ENCODE results near the gene COL4A4.
A peak's percentile ranks its signal among the peaks of the same experiment; 100 is the strongest.
"Not testable (repeated sequence)": the region's sequence is repeated elsewhere in the genome, so short reads cannot be mapped to it uniquely, and the experiment has no call there.

COL4A4 gene

DNA sequence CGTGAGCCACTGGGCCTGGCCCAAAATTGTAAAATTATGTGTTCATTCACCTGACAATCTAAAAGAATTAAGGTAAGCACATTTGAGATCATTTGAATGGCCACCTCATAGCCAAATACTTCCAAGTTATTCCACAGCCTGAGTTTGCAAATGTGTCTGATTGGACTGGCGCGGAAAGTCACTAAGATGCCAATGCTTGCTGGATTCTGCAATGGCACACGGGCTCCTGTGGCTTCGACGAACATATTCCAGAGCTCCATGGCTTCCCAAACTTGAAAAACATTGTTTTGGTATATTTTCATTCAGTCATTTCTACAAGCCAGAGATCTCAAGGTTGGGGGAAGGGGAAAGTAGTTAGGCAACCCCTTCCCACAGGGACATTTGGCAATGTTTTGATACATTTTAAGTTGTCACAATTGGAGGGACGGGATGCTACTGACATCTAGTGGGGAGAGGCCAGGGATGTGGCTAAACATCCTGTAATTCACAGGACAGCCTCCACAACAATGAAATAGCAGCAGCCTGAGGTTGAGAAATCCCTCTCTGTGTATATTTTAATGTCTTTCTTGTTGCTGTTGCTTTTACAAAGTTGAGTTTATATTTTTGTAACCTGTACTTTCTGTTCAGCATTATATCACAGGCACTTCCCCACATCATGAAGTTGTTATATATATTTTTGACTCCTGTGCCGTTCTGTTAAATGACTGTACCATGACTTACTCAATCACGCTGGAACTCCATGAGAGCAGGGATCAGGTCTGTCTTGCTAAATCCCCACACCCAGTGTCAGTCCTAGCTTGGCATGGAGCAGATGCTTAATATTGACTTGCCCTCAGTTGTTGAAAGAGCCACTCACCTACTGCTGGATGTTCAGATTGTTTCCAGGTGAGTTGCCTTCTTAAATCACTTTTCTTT lies 56.9 kb downstream of the COL4A4 start:
- DNase-seq: peak; percentile 22

DNA sequence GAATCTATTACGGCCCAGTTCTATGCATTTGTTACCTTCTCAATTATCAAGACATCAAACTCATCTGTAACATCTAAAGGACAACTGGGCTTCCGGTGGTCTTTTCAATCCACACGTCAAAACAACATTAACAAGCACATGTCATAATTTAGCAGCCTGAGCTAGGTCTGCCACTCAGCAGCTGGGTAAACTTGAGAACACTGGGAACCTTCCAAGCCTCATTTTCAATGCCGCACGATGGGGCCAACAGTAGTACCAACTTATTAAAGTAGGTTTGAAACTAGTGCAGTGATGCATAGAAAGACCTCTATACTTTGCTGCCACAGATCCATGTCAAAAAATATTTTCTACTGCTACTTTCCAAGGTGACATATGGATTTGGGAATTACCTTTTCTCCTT lies 60.4 kb downstream of the COL4A4 start:
- no peak for DNase-seq

DNA sequence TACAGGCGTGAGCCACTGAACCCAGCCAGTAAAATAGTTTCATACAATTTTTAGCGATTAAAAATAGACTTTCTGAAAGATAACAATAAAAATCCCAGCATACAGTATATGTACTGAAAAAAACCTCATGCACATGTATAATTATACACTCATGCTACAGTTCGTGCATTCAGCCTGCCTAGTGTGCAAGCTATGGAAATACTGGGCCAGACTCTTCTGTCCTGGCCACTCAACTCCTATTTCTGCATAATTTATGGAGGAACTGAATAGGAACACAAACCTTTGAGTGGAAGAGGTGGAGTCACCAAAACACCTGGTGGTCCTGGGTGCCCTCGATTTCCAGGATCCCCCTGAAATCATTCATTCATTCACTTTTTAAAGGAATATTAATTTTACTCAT lies 64.7 kb downstream of the COL4A4 start:
- no peak for DNase-seq

DNA sequence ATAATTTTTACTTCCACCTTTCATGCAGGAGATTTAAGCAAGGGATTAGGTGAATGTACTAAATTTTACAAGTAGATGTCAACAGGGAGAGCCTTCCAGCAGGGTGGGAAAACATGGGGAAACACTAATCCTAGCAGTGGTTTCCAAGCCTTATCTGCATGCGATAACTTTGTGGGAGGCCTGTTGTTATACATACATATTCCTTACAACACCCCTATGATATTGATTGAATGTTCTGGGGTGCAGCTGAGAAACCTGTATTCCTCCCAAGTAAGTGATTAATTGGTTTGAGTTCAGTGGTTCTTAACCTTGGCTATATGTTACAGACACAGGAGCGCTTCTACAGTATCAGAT lies 65.9 kb downstream of the COL4A4 start:
- no peak for DNase-seq

DNA sequence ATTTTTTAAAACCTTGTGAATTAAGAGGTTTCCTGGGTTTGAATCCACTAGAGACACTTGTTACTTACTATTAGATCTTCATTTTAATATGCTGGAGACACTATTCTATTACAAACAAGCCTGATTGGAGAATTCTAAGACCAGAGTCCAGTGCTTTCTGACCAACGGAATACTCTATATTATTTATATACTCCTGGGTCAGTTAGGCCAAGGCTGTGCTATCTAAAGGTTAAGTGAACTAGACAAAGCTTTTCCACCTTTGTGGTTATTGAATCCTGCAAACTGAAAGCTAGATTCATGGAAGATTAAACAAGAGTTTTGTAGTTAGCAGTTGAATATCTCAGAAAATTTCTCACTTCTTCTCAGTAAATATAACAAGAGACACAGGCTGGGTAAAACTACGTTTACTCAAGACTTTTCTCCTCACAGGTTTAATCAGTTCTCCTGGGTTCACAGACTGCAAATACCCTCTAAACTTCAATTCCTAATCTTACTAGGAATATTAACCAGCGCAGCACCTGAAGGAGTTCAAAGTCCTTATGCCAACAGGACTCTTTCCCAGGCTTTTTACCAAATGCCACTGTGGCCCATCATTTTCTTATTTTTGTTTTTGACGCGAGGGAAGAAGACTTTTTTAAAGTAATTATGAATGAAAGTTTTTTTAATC lies 66.4 kb downstream of the COL4A4 start:
- no peak for DNase-seq

DNA sequence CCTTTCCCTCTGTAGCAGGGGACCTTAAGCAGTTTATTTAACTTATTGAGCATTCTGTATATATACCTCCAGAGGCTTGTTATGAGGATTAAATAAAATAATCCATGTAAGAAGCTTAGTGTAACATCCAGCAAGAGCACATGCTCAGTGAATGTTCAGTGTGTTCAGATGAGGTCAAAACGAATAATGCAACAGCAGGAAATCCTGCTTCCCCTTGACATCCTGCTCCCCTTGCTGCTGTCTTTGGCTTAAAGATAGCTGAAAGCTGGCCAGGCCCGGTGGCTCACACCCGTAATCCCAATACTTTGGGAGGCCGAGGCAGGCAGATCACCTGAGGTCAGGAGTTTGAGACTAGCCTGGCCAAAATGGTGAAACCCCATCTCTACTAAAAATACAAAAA lies 68.7 kb downstream of the COL4A4 start:
- DNase-seq: no peak

DNA sequence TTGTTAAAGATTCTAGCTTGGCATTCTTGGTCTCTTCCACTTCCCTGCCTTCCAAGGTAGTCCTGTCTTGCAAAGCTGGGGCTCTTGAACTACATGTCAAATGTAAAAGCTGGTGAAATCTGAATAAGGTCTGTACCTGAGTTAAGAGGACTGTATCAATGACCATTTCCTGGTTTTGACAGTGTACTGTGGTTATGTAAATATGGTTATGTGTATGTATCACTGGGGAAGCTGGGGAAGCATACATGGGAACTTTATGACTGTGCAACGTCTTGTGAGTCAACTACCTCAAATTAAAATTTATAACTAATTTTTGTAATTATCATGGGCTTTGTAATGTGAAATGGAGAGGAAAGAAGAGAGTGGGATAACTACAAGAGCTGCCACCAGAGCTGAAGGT lies 81.7 kb downstream of the COL4A4 start:
- DNase-seq: no peak

DNA sequence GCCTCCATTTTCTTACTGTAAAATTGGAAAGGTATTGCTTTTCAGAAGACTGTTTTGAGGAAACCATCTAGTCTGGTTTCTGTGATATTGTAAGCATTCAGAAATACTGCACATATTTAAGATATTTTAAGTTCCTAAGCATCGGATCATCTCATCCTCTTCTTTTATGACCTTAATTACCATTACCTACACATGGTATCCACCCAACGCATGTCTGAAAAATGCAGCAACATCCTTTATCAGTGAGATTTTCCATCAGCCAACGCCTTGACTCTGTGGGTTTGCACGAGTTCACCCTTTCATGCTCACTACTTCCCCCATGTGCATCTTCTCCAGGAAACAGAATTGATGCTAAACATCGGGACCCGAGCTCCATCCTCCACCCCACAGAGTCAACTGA lies 84.3 kb downstream of the COL4A4 start:
- DNase-seq: no peak

DNA sequence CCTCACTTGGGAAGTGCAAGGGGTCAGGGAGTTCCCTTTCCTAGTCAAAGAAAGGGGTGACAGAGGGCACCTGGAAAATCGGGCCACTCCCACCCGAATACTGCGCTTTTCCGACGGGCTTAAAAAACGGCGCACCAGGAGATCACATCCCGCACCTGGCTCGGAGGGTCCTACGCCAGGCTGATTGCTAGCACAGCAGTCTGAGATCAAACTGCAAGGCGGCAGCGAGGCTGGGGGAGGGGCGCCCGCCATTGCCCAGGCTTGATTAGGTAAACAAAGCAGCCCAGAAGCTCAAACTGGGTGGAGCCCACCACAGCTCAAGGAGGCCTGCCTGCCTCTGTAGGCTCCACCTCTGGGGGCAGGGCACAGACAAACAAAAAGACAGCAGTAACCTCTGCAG lies 98.9 kb downstream of the COL4A4 start:
- not testable (repeated sequence) for DNase-seq

DNA sequence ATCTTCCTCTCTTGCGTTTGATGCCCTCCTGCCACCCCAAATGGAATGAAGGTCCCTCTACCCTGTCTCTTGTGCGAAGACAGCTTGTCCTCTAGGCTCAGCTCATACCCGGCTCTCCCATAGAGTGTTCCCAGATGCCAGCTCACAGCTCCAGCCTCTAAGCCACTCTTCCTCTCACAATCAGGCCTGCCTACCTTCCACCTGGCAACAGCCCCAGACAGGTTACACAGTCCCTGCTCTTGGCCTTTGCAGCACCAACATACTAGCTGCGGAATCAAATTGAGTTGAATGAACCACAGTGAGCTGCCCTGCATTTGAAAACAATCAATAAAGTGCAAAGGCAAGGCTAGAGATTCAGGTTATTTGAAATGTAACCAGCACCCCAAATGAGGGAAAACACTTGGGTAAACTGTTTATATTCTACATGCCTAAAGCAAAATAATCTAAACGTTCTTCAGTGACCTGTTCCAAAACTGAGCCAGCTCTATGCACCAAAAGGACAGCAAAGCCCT lies 105.1 kb downstream of the COL4A4 start:
- DNase-seq: no peak

DNA sequence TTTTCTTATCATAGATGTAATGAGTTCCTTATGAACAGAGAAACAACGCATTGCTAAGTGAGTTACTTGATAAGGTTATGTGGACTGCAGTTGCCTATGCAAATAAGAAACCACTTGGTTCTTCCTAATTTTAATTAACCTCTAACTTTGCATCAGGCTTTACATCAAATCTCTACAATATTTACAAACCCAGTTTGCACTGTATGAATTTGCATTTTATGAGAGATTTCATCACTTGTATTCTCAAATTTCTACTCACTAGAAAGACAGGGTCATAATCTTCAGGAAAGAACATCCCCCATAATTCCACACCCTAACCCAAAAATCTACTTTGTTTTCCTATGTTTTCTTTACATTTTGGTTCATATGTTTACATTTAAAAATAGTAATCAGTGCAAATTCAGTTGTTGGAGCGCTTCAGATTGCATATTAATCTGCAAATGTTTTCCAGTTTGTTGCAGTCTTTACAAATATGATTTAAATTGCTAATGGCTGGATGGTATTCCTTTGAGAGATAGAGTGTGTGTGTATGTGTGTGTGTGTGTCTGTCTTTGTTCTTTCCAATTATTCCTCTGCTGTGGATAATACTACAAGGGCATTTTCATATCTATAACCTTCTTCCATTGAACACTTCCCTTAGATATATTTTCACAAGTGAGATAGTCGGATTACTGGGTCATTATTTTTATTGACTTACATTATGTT lies 106.1 kb downstream of the COL4A4 start:
- no peak for DNase-seq

DNA sequence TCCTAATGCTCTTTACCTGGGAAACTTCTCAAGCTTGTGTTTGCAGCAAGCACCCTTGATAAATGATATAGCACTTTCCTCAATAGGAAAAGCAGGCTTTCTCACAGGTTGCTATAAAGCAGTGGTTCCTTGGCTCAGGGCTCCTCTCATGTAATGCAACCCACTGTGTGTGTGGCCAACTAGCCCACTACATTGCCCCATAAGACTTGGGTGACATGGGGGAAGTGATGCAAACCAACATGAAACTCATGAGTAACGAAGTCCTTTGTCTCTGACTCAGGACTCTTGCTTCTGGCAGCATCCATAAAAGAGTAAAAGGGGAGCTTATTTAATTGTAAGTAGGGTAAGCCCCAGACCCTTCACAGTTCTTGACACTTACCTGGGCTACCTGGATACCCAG lies 106.9 kb downstream of the COL4A4 start:
- DNase-seq: no peak

DNA sequence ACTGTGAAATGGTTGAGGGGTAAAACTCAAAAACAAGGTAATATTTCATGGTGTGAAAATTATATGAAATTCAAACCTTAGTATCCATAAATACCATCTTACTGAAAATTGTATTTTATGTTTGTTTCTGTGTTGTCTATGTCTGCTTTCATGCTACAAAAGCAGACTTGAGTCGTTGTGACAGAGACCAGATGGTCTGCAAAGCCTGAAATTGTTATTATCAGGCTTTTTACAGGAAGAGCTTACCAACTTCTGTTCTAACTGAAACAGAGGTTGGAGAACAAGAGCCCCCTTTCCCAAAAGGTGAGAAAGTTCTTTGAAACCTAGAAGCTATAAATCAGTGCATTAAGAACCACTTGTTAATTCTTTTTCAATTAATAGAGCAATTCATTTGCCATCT lies 110.0 kb downstream of the COL4A4 start:
- no peak for DNase-seq

DNA sequence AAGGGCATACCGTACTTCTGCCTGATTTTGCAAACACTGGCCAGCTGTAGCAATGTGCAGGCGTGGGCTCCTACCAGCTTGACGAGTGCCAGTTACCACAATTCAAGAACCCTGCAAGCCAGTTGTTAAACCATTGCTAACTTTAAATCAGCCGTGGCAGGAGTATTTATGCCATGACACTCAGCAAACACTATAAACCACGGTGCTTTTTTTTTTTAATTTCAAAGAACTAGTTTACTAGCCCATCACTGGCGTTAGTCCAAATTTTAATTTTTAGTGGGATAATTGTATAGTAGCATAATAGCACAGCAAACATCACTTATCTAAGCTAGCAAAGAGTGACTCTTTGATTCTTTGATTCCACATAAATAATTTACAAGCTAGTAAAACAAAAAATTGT lies 111.1 kb downstream of the COL4A4 start:
- DNase-seq: no peak

DNA sequence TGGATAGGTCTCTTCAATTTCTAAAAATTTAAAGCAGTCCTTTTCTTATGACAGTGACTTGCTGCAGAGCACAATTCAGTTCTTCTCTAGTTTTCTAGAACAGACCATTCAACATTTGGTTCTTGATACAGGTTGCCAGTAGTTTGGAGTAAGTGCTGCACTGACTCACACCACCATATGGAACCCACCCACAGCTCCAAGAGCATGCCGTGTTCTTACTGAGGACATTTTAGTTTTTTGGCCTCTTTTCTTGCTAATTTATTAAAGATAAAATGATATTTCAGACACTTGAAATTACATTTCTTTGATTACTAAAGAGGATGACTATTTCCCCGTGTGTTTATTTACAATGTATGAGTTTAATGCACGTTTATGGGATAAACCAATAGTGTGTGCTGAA lies 120.0 kb downstream of the COL4A4 start:
- DNase-seq: no peak

DNA sequence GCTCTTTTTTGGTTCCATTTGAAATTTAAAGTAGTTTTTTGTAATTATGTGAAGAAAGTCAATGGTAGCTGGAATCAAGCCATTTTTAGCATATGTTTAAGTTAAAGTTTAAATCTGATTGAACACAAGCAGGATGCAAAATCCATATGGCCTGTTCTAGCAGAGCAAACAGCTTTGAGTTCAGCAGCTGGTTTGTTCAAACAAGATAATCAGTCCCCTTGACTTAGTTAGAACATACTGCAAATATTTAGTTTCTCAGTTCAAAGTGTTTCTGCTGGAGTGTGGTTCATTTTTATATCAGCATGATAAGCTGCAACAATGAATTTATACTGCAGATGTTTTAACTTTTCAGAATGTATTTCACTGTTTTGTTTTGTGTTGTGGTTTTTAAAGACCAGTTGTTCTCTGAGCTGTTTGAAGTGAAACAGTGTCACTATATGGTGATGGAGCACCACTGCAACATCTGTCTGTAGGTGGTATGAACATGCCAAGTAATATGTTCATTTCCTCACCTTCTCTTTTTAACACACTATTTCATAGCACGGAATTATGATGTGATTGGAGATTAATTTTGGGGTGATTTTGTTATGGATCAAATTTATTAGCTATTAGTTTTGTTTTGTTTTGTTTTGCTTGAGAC lies 125.3 kb downstream of the COL4A4 start:
- no peak for DNase-seq

DNA sequence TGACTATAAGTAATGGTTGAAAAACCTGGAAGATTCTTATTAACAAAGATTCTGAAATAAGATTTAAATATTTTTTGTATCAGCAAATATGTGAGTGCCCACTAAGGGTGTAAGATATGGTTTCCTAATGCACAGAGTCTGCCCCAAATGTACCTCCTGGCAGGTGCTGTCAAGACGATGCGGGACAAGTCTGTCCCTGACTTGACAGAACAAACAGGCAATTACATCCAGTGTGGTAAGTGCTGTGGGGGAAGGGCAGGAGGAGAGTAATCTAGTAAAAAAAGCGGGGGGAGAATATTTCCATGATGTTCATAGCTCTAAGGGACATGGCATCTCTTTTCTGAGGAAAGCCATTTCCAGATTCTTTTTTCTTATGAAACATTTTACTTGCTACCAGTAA lies 127.5 kb downstream of the COL4A4 start:
- DNase-seq: no peak

DNA sequence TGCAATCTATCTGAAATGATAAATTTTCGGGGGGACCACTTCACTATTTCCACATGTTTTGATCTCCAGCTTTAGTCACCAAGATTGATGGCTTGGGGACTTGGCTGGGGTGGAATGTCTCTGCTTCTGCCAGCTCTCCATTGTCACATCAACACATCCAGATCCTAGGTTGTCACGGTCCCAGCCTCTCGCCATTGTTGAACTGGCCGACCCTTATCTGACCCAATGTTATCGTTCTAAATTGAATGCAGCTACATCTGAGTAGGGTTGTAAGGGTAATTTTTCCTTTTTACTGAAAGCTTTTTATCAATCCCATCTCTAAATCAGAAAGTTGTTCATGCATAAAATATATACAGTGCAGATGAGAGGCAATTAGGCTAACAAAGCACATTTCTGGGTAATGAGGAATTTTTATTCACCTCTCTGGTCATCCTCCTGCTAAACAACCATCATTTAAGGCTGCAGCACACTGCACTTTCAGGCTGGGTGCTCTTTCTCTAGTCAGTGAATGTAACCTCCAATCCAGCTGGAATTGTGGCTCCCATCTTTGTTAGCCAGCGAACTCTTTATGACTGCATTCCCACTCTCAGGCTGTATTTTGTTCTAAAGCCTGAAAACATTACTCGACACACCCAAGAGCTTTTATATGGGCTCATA lies 128.2 kb downstream of the COL4A4 start:
- no peak for DNase-seq

DNA sequence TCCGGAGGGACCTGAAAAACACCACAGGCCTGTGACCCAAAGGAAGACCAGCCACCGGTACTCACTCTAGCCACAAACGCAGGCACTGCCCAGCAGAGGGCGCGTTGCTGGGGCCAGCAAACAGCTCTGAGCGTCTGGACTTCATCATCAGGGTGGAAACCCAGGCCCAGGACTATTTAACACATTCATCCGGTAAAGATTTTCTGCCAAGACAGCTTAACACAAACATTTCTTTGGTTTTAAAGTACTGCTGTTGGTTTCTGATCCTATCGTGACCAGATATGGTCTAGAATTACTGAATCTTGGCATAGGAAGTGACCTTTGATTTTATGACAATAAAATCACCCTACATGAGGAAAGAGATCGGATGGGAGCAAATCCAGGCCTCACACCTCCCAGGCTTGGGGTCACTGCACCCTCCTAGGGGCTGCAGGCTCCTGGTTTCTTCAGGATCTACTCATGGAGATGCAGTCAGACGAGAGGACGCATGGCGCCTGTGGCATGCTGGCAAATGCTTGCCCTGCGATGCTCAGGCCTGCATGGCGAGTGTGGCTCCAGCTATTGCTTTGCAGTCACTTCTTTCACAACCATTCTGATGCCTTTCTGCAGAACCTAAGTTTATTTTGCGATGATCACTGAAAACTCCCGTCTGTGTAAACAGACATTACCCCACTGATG lies 130.4 kb downstream of the COL4A4 start:
- no peak for DNase-seq

DNA sequence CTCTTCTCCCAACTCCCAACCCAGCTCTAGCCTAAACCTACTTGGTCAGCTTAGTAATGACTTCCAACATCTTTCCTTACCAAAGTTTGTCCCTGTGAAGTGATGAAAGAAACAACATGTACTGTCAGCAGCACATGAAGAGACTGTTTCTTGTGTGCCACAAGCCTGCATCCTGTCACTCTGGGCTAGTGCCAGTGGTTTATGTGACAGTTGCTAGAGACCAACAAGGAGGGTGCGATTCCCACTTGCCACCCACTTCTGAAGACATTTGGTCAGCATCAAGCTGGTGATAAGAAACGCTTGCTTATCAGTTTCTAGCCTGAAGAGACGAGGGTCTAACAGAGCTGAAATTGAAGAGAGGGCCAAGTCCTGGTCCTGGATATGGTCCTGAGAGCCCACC lies 132.6 kb downstream of the COL4A4 start:
- DNase-seq: no peak

DNA sequence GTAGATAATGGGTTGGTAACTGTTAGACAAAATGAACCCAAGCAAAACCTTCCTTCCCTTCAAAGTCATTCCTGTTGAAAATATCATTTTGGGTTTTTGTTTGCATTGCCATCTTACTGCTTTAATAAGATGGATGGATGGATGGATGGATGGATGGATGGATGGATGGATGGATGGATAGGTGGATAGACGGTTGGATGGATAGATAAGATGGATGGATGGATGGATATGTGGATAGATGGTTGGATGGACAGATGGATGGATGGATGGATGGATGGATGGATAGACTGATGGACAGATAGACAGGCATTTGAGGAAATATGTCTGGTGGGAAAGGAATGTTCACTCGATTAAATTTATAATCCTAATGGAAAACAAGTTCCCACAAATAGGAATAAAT lies 133.2 kb downstream of the COL4A4 start:
- no peak for DNase-seq
